Measurements from ENCODE around the gene HEATR5A.

- TF ChIP-seq POLR2AphosphoS5 (IDR thresholded peaks at IDR 0.05) (no peak), CTCF (IDR thresholded peaks at IDR 0.05) (no peak)
Observed at GRCh38 chr14:31292937-31293616, 127.3 kb downstream of the HEATR5A start.
